SH-SY5Y (cell line): ENCODE data around the gene SEMA3F.

Source experiments
- GATA2 ChIP-seq: IDR thresholded peaks from 2 replicates; pipeline ENCODE4 v1.6.1; 2011; ENCODE audit warnings: mild to moderate bottlenecking, low read depth, low read length
- GATA3 ChIP-seq: IDR thresholded peaks from 2 replicates; pipeline ENCODE4 v1.6.1; 2011; ENCODE audit warnings: low read depth, mild to moderate bottlenecking, low read length, moderate library complexity

GRCh38 chr3:50128001-50128400 is 27.1 kb upstream of the SEMA3F start:
- TF ChIP-seq GATA2 (no peak), GATA3 (no peak)
